NCI-H1092 treated with DMSO at 0.1 percent for 48 hours (cell line): ENCODE data around the gene YWHAQ.
"Not testable (repeated sequence)": the region's sequence is repeated elsewhere in the genome, so short reads cannot be mapped to it uniquely, and the experiment has no call there.

Source experiments
- DNase-seq: peaks from one replicate; lab custom pipeline; 2025; lab: John Stamatoyannopoulos, UW

Gene YWHAQ

DNA sequence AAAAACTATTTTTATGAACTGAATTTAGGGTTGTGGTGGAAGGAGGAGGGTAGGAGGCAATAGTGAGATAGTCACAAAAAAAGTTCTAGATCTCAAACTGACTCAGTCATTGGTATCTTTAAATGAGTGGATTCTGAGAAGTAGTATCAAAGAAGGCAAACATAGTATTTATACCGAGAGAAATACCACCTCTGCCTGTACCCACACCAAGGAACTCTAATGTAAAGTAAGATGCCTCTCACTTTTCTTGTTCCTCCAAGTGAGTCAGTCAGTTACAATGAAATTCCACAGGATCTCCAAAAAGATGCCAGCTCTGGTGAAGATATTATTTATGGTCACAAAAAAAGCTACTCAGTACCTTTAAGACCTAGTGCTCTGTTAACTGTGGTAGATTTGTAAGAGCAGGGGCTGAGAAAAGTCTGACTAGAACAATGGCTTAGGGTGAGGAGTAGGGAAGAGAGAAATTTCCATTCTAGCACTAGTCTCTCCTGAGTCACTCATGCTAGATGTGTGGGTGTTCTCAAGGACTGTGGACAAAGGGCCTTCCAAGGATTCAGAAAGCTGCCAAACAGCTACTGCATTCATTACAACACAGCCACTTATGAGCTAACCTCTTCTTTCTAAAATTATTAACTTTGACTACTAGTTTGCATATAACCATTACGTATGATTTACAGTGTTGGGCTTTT, 36.3 kb downstream of the YWHAQ start:
- DNase-seq: no peak

DNA sequence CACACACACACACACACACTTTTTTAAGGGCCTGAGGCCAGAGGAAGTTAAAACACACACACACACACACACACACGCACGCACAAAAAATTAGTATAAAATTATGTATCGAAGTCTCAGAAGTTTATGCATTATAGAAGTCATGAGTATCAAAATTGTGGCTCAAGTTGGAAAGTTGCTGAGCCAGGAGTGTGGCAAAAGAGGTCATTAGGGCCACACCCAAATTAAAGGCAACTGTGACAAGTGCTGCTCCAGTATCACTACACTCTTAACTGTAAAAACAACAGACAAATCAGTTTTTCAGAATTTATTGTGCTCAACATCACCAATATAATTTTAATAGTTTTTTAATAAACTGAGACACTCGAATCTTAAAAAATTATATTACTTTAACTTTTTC, 36.9 kb downstream of the YWHAQ start:
- no peak for DNase-seq

DNA sequence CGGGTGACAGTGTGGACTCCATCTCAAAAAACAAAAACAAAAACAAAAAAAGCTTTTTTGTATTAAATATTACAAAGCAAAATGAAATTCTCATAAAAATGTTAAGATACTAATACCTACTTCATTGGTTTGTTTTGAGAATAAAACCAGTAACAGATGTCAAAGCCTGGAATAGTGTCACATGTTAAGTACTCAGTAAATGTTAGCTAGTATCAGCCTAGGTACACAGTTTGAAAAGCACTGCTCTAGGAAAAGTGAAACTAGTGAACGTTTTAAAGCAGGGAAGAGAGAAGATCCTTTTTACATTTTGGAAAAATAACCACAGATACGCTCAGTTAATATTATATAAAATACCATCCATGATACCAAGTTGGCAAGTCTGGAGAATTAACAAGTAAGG, 38.1 kb downstream of the YWHAQ start:
- no peak for DNase-seq

DNA sequence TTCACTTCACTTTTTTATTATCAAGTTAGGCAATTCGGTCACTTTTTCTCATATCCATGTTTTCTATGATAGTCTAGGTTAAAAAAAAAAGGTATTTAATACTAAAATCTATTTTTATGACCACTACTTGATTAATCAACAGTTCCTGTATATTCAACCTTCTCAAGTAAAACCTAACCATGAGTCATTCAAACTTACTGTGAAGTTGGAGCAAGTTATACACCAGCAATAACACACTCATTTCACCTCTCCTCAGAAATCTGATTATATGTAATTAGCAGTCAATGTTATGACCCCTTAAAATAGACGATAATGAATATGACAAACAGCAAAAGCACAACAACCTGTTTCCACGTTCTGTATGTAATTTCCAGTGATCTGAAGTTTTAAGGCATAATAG, 40.2 kb downstream of the YWHAQ start:
- no peak for DNase-seq

DNA sequence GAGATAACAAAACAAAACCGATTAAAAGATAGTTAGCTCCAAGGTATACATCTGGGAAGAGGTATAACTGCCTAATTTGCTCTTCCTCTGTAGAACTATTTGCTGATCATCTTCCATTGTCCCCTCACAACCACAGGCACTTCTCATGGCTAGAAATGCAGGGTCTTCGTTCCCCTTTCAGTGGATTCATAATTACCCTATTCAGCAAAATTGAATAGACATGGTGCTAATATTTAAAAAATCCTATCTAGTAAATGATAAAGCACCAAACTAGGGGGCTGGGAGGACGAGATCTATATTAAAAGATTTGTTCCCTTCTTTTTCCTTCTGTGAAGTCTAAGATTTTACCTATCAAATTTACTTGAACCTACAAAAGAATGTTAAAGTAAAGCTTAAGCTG, 44.3 kb downstream of the YWHAQ start:
- DNase-seq: no peak

DNA sequence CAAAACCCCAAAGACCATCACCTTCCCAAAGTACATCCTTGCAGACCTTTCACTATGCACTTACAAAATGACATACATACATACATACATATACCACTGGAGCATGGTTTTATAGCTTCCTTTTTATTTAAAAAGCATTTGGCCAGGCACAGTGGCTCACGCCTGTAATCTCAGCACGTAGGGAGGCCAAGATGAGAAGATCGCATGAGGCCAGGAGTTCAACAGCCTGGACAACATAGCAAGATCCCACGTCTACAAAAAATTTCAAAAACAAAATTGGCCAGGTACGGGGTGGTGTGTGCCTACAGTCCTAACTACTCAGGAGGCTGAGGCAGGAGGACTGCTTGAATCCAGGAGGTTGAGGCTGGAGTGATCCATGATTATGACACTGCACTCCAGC, 45.3 kb downstream of the YWHAQ start:
- no peak for DNase-seq

DNA sequence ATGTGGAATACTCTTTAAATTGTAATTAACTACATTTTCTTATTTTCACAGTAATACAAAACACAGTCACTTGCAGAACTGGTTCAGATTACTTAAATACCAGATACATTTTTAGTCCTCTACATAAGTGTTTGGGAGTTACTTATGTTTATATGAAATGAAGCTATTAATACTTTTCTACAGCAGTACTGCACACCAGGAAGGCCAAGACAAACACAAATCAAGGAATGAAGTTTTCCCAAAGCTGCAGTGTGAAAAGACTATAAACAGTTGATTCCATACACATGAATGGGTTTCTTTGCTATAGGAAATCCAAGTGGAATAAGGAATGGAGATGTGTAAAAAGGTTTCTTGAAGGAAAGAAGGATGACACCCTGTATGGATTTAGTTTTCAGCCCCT, 45.9 kb downstream of the YWHAQ start:
- DNase-seq: not testable (repeated sequence)

DNA sequence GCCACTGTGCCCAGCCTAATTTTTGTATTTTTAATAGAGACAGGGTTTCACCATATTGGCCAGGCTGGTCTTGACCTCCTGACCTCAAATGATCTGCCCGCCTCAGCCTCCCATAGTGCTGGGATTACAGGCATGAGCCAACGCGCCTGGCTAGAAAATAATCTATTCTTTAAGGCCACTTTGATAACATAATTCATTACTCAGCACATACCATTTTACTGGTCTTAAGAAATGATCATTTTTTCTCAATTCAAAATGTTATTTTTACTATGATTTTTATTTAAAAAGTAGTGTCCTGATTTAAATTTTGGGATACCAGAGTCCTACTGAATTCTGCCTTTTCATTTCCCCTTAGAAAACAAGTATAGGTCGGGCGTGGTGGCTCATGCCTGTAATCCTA, 48.2 kb downstream of the YWHAQ start:
- DNase-seq: no peak

DNA sequence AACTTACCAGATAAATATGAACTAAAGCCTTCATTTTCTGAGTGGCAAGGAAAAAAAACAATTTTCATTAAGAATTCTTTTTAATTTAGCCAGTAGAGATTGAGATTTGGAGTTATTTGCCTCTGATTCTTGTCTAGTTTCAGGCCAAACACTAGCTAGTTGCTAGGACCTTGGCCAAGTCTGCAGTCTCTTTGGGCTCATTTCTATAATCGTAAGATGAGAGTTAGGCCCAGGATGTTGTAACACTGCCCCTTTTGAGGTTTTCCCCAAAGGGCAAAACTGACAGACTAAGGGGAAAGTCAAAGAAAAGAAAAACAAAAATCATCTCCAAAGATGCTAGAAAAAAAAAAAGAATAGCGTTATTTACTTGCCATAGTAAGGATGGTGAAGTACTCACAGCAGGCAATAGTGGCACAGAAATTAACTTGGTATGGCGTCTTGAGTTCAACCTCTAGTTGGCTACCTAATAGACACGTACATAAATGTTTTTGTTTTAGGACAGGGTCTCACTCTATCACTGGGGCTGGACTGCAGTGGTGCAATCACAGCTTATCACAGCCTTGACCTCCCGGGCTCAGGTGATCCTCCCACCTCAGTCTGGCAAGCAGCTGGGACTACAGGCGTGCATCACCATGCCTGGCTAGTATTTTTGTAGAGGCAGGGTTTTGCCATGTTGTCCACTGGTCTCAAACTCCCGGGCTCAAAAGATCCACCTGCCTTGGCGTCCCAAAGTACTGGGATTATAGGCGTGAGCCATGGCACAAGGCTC, 52.1 kb downstream of the YWHAQ start:
- no peak for DNase-seq

DNA sequence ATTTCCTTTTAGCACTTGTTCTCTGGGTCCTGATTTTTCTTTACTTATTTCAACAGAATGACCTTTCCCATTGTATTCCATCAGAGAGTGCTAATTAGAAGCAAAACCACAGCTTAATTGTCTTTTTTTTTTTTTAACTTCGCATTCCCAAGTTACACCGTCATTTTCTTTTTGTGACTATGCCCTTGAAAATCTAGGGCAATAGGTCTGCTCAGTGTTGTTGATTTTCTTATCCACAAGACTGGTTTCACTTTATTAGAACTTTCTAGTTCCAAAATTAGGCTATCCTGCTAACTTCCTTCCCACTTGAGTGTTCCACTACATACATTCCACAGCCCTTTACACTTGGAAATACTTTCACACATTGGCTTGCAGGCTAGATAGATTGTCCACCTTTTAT, 56.5 kb downstream of the YWHAQ start:
- no peak for DNase-seq

DNA sequence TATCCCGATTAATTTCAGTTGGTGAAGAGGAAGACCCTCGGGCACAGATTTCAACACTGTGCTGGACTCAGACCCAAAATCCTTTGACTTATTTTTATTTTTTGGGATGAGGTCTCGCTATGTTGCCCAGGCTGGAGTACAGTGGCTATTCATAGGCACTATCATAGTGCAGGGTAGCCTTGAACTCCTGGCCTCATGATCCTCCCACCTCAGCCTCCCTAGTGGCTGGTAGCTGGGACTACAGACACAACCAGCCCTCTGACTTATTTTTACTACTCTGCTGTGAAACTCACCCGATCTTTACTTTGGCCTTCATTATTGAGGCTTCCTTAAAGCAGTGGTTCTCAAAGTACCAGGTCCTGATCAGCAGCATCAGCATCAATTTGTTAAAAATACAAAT, 57.0 kb downstream of the YWHAQ start:
- DNase-seq: no peak

DNA sequence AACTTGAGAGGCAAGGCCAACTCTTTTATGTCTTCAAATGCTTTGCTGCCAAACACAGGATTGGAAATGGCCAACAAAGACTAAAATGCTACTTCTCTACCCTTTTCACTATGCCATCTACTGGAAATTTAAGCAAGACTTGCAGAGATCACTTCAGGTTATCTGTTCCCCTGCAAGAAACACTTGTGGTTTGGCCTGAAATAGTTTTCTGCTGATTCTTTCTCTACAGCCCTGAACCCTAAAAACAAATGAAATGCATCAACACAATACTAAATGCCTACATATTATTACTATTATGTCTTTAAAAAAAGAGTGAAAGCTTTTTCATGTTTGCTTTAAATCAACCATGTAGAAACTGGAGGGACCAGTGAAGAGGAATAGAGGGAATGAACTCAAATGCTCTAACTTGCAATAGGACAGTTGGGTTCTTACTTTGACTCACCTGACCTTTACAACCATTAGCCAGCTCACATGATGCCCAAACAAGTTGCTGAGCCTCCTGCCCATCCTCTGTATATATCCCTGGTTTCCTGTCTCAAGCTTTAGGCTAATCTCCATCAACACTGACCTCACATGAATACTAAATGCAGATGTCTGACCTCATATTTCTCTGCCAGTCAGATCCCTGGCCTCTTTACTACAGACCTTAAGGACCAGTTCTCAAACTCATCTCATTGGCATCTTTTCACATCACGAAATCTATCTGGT, 57.6 kb downstream of the YWHAQ start:
- DNase-seq: no peak

DNA sequence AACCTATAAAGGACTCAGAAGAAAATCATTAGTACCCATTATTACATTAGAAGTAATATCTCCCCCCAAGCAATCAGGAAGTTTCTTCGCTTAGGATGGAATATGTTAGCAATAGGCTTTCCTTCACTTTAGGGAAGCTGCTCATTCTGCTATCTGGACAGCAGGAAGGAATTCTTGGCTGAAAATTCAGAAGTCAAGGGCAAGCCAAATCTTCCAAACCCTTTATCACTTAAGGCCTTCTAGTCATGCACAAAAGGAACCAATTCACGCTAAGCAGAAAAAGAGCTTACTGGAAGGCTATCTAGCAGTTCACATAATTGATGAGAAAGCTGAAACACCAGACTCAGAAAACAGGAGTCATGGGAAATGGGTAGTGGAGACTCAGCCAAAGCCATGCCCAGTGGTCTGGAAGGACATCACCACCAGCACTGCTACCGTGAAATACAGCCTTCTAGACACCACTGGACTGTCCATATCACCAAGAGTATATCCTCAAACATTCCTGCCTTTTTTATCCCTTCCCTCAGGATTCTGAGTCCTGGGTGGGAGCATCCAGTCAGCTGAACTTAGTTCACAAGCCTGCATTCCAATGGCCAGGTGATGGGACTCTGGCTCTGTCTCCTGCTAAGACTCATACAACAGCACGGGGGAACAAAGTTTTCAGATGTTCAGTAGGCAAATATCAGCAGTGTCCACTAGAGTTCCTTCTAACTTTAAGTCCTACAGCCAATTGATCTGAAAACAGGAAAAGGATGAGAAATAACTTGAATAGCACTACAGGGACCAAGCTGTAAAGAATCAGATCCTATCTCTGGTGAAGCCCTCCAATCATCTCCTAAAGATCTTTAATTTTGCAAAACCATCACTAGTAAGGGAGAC, 60.4 kb downstream of the YWHAQ start:
- DNase-seq: no peak

DNA sequence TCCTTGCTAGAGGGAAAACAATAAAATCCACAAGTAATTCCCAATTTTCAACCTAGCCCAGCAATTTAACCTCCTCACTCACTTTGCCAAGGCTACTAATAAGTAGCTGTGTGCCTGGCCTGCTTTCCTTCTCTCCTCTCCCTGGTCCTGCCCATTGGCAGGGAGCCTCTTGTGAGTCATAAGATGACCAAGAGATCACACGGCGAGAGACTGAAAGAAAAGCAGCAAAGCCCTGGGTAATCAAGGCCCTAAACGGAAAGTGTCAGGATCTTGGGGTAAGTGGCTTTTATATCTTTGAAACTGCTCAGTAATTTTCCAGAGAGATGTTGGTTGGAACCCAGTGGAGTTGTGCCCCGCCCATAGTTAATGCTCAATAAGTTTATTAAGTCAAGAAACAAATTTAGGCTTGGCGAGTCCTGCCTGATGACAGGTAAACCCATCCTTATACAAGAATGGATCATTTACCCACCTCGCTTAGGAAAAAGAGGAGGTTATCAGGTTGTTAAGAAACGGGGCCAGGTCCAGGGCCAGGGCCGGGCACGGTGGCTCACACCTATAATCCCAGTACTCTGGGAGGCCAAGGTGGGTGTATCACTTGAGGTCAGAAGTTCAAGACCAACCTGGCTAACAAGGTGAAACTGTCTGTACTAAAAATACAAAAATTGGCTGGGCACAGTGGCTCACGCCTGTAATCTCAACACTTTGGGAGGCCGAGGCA, 65.2 kb downstream of the YWHAQ start:
- no peak for DNase-seq

DNA sequence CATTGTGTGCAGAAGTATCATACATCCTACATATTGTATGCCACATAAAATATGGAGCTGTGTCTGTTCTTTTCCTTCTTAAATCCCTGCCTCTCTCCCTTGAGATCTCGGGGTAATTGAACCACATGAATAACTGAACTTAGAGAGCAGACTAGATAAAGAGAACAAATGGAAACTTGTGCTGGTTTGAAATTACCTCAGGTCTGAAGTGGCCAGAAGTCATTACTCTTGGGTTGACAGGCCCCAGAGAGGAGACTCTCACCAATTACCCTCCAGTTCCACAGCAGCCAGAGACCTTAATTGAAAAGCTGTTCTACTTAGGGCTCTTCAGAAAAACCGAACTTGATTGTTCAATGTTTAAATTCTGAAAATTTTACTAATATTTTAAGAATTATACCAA, 70.2 kb downstream of the YWHAQ start:
- DNase-seq: no peak

DNA sequence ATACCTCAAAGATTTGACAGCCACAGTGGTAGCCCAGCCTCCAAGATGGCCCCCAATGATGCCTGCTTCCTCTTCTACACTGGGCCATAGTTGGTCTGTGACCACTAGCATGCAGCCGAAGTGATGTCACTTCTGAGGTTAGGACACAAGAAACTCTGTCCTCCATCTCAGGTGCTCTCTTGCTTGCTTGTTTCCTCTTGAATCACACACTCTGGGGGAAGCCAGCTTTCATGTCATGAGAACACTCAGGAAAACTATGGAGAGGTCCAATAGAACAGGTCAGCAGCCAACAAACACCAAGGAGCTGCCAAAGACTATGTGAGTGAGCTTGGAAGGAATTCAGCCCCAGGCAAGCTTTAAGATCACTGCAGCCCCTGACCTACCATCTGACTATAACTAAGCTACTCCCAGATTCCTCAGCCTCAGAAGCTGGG, 71.8 kb downstream of the YWHAQ start:
- DNase-seq: no peak

DNA sequence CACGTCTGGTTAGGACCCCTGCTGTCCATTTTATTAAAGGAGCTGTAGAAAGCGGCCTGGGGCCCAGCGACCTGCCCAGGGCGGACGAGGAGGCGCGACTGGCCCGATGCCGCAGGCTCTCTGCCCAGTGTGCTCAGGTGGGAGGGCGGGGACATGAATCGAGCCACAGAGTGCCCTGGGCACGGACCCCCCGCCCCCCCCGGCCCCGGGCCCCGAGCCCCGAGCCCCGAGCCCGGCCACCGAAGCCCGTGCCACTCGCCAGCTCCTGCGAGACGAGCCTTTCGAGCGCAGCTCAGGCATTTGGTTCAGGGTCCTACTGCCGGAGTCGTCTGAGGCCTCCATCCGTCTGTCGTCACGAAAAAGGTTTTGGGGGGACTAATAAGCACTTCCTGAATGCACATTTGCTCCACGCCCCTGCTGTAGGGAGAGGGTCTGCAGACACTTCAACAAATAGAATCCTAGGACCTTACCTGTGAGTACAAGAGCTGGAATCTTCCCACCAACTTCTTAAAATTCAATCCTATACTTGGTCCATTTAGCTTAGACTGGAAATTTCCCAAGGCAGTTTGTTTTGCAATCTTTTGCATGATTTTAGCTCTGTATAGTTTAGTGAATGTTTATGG, 74.6 kb downstream of the YWHAQ start:
- peak; percentile 41 for DNase-seq

DNA sequence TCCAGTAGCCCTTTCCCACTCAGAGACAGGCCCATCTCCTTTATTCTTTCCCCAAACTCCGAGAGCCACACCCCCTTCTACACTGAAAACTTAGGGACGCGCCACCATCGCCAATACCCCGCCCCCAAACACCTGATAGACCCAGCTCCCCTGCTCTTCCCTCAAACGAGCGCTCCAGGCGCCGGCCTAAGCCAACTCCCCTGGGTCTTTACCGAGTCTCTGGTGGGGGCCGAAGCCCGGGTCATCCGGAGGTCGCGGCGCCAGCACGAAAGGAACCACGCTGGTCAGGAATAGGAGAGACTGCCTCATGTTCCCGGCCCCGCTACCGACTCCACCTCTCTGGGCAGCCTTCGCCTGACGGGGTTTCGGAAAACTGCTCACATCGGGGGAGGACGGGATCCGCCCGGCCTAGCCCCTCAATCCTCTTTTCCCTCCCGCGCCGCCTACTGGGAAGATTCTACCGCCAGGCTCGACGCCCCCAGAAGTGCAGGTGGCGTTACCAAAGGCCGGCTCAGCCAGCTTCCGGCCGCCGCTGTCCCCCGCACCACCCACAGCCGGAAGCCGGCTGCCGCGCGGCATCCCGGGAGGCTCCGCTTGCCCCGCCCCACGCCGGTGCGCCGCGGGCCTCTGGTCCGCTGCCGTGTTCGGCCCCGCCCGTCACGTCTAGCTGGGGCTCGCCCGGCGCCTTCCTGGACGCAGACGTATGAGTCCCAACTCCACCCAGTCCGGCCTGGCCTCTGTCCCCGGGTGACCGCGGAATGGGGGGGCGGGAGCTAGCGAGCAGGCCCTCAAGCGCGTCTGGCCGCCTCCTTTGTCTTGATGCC, 75.3 kb downstream of the YWHAQ start, which contains the start of gene ADAM17:
Gene ADAM17, minus strand, starts transcription at position 534 of the 824 bp plus-strand sequence. Its CDS starts 225 bp downstream, at position 309.
- DNase-seq: peak; percentile 81

DNA sequence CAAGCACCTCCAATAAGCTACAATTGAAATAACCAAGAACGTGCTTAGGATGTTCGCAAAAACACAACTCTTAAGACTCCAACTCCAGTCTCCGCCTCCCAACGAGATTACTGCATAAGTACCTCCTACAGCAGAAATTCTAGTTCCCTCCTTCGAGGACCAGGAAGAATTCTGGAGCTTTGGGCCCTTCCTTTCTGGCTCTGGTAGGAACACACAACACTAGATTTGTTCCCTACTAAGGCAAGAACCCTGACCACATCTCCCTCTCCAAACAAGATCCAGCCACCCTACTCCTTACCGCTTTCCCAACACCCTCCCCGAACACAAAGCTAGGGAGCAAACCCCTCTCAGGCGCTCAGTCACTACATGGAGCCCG, 75.9 kb downstream of the YWHAQ start:
- no peak for DNase-seq
